GM19467 (cell line): ENCODE measurements around the gene GAGE1.
"Not testable (repeated sequence)": the region's sequence is repeated elsewhere in the genome, so short reads cannot be mapped to it uniquely, and the experiment has no call there.

Experiments
- ATAC-seq: cut with Tn5 transposase; IDR thresholded peaks from one replicate; pipeline ENCODE4 v1.9.1; 2021; ENCODE audit warnings: mild to moderate bottlenecking, moderate library complexity; ENCODE audit not compliant: unreplicated experiment

The GAGE1 gene

GRCh38 chrX:49598720-49599119 lies at the start of gene GAGE1:
Gene GAGE1, plus strand, starts transcription at chrX:49599020. Its CDS starts 1,155 bp downstream, at chrX:49600175.
- not testable (repeated sequence) for ATAC-seq

GRCh38 chrX:49550989-49551388 lies 47.8 kb upstream of the GAGE1 start, which contains the start of gene GAGE12E:
Gene GAGE12E, plus strand, starts transcription at chrX:49551289. Its CDS starts 1,155 bp downstream, at chrX:49552444.
- ATAC-seq = not testable (repeated sequence)

GRCh38 chrX:49560542-49560941 lies 38.3 kb upstream of the GAGE1 start, which contains the start of gene GAGE12F:
Gene GAGE12F, plus strand, starts transcription at chrX:49560842. Its CDS starts 1,155 bp downstream, at chrX:49561997.
- ATAC-seq = not testable (repeated sequence)

- not testable (repeated sequence) for ATAC-seq
Measured at GRCh38 chrX:49568728-49569127, 30.1 kb upstream of the GAGE1 start.

- not testable (repeated sequence) for ATAC-seq
Measured at GRCh38 chrX:49569152-49569551, 29.7 kb upstream of the GAGE1 start.

GRCh38 chrX:49570100-49570499 lies 28.7 kb upstream of the GAGE1 start, which contains the start of gene GAGE12G:
Gene GAGE12G, plus strand, starts transcription at chrX:49570400. Its CDS starts 1,155 bp downstream, at chrX:49571555.
- ATAC-seq = not testable (repeated sequence)

- not testable (repeated sequence) for ATAC-seq
Measured at GRCh38 chrX:49579649-49580048, 19.2 kb upstream of the GAGE1 start, which contains the start of gene GAGE12H. Gene GAGE12H, plus strand, starts transcription at chrX:49579949. Its CDS starts 1,155 bp downstream, at chrX:49581104.

GRCh38 chrX:49589196-49589595 lies 9.6 kb upstream of the GAGE1 start, which contains the start of gene GAGE2A:
Gene GAGE2A, plus strand, starts transcription at chrX:49589496. Its CDS starts 1,155 bp downstream, at chrX:49590651.
- not testable (repeated sequence) for ATAC-seq

- not testable (repeated sequence) for ATAC-seq
Measured at GRCh38 chrX:49589769-49590478, 8.9 kb upstream of the GAGE1 start.

GRCh38 chrX:49590488-49590887 lies 8.3 kb upstream of the GAGE1 start:
- not testable (repeated sequence) for ATAC-seq

- ATAC-seq = no peak
Measured at GRCh38 chrX:49610718-49611310, 12.0 kb downstream of the GAGE1 start.

- no peak for ATAC-seq
Measured at GRCh38 chrX:49618574-49618973, 19.8 kb downstream of the GAGE1 start.

- ATAC-seq = no peak
Measured at GRCh38 chrX:49627086-49627777, 28.4 kb downstream of the GAGE1 start.

- ATAC-seq = no peak
Measured at GRCh38 chrX:49644991-49645637, 46.3 kb downstream of the GAGE1 start.

GRCh38 chrX:49656533-49656932 lies 57.7 kb downstream of the GAGE1 start:
- ATAC-seq = peak; percentile 73
